ENCODE results near the gene PPP5C.

PPP5C gene

DNA sequence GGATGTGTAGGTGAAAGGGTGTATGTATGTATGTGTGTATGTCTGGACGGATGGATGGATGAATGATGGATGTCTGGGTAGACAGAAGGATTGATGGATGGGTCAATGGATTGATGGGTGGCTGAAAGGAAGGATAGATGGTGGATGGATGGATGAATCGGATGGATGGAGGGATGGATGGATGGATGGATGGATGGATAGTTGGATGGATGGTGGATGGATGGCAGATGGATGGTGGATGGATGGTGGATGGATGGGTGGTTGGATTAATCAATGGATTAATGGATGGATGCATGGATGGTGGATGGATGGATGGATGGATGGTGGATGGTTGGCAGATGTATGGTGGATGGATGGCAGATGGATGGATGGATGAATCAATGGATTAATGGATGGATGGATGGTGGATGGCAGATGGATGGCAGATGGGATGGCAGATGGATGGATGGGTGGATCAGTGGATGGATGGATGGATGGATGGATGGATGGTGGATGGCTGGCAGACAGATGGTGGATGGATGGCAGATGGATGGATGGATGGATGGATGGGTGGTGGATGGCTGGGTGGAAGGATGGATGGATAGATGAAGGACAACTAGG is 16.5 kb upstream of the PPP5C start:
- DNase-seq (ENCODE audit: insufficient read length, low spot score) = no peak
- FAIRE-seq = no peak

DNA sequence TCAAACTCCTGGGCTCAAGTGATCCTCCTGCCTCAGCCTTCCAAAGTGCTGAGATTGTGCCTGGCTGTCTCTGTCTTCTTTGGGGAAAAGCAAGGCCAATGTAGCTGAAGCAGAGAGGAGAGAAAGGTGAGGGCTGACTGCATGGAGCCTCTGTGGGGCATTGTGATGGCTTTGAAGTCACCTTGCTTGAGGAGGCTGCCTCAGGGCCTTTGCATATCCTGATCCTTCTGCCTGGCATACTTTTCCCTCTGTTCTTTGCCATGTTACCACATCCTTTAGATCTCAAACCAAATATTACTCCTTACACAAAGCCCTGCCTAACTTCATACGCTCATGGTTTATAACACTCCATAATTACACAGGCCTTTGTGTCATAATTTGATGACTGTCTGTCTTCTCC is 9.4 kb upstream of the PPP5C start:
- no peak for FAIRE-seq
- DNase-seq (ENCODE audit: insufficient read length, low spot score) = no peak

DNA sequence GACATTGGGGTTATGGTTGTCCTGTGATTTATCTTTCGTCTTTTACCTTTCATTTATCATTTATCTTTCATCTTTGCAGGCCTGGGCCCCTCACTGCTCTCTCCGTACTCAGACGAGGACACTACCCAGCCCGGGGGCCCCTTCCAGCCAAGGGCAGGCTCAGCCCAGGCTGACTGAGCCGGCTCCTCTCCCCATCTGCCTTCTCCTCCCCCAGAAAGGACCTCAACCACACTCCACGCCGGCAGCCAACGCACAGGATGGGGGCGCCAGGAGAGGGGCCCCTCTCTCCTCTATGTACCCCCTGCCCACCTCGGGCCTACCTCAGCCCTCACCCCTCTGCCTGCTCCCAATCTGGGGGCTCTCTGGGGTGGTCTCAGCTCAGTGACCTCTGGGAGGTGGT is 7.4 kb upstream of the PPP5C start:
- no peak for FAIRE-seq
- DNase-seq (ENCODE audit: insufficient read length, low spot score) = no peak

DNA sequence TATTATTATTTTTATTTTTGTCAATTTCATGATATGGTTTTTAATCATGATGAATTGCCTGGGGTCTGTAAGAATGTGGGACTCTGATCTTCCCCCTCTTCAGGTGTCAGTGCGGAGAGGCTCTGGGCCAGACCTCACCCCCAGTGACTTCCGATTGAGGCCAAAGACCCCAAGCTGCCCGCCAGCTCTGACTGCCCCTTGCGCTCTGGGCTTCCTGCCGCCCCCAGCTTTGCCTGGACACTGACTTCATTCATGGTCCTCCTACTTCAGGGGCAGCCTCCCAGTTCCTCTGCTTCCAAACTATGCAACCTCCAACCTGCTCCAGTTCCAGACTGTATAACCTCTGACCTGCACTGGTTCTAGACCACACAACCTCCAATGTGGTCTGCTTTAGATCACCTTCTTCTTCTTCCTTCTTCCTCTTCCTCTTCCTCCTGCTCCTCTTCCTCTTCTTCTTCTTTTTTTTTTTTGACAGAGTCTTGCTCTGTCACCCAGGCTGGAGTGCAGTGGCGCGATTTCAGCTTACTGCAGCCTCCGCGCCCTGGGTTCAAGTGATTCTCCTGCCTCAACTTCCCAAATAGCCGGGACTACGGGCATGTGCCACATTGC is 6.7 kb upstream of the PPP5C start:
- no peak for FAIRE-seq
- no peak for DNase-seq (ENCODE audit: insufficient read length, low spot score)

DNA sequence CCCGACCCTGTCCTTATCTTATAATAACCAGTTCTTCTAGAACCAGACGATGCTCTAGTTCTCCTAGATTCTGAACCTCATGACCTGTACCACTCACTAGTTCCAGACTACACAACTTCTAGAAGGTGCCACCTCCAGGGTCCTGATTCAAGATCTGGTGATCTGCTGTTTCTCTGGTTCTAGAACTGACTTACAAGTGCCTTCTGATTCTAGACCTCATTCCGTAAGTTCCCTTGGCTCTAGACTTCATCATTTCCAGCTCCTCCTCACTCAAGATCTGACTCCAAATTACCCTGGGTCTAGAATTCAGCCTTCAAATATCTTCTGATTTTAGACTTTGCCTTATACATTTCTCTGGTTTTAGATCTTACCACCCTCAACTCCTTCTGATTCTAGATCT is 5.0 kb upstream of the PPP5C start:
- FAIRE-seq = no peak

DNA sequence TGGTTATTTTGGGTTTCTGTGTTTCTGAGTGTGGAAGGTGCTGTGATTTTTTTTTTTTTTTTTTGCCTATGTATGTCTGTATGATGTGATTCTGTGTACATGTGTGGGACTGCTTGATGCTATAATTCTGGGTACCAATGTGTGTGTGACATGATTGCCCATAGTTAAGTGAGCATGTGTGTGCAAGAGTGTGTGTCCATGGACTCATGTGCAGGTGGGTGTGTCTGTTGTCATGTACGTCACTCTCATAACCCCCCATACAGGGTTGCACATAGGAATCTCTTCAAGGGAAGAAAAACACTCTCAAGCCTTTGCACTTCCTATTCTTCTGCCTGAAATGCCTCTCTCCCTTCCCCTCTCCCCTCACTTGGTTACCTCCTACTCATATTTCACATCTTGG is 2.5 kb upstream of the PPP5C start:
- FAIRE-seq = no peak
- DNase-seq (ENCODE audit: insufficient read length, low spot score) = no peak

More for the DNA sequence above, 5.0 kb upstream of the PPP5C start:
- DNase-seq (ENCODE audit: insufficient read length, low spot score) = no peak

DNA sequence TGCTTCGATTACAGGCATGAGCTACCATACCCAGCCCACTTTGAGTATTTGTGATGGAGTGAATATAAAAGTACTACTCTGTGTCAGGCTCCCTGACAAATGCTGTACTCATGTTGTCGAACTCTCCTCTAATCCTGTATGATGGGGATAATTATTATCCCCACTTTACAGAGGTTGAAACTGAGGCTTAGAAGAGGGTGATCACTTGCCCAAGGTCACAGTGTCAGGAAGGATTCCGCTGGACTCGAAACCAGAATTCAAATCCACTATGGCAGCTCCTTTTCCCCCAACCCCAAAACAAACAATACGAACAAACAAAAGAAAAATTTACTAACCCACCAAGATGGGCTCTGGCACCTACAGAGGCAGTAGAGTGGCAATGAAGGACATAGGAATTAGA is 1.7 kb upstream of the PPP5C start:
- FAIRE-seq (no peak), DNase-seq (ENCODE audit: insufficient read length, low spot score) (no peak)

DNA sequence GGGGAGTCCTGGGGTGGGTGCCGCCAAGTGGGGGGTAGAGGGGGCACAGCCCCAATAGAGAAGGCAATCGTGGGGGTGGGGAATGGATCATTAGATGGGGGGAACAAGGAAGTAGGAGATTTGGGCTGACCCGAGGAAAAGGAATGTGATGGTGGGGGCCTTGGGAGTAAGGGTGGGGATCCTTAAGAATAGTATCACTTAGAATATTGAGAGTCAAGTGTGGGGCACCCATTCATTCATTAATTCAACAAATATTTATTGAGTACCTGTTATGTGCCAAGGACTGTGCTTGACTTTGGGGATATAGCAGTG is 641 bp downstream of the PPP5C start:
- DNase-seq (ENCODE audit: insufficient read length, low spot score) = no peak
- no peak for FAIRE-seq

DNA sequence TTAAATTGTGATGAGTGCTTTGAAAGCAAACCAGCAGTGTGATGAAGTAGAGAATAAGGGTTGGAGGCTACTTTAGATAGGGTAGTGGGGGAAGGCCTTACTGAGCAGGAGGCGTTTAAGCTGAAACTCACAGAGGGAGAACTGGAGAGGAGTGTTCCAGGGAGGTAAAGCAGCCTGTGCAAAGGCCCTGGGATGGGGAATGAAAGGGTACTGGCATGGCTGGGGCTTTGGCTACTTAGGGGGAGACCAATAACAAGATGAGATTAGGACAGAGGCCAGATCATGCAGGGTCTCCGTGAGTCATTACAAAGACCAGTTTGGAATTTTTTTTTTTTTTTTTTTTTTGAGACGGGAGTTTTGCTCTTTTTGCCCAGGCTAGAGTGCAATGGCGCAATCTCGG is 1.1 kb downstream of the PPP5C start:
- DNase-seq (ENCODE audit: insufficient read length, low spot score) = no peak
- no peak for FAIRE-seq

DNA sequence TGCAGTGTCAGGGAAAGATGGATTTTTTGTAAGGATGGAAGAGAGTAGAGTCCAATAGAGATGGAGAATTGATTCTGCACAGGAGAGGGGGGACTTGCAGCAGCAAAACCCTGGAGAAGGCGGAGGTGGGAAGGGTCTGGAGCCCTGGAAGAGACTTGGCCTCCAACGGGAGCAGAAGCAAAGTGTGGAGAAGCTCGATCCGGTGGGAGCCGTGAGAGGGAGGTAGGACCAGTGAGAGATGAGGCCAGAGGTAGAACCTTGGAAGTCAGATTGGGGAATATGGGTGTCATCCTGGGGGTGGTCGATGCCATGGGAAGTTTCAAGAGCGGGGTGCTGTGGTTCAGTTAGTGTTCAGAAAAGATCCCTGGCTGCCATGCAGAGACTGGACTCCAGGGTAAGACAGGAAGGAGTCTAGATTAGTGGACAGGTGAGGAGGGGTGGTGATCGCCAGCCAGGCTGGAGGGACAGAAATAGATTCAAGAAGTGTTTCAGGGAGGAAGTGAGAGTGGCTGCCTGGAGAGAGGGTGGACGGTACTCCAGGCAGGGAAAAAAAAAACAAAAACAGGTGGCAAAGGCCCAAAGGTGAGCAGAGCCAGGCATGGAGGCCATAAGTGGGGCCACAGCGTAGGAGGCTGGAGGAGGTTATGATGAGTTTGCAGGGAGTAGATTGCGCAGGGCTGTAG is 2.6 kb downstream of the PPP5C start:
- FAIRE-seq = peak; percentile 67
- DNase-seq (ENCODE audit: insufficient read length, low spot score) = no peak

DNA sequence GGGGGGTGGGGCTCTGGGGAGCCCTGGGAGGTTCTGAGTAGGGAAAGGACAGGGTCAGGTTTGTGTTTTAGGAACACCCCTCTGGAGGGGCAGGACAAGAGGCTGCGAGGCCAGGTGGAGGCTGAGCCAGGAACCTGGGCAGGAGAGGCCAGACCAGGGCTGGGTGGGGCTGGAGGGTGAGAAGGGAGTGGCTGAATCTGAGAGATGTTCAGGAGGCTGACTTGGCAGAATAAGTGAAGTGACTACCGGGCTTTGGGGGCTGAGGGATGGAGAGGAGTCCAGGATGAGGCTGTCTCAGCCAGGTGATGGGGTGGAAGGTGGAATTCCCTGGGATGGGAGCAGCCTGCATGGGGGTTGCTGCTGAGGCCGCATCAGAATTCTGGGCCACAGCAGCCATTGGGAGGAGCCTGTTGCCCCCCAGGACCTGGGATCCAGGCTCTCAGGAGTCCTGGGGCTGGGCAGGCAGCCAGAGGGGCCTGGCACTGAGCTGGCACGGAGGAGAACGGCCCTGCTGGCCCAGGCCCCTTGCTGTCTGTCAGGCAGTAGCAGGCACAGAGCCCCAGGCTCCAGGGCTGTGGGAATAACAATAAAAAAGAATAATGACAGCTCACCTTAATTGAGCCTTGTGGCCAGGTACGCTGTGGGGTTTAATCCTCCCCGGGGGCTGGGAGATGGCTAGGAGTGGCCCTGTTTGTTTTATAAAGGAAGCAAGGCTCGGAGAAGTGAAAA is 3.3 kb downstream of the PPP5C start:
- DNase-seq (ENCODE audit: insufficient read length, low spot score) = no peak
- FAIRE-seq = peak; percentile 8

DNA sequence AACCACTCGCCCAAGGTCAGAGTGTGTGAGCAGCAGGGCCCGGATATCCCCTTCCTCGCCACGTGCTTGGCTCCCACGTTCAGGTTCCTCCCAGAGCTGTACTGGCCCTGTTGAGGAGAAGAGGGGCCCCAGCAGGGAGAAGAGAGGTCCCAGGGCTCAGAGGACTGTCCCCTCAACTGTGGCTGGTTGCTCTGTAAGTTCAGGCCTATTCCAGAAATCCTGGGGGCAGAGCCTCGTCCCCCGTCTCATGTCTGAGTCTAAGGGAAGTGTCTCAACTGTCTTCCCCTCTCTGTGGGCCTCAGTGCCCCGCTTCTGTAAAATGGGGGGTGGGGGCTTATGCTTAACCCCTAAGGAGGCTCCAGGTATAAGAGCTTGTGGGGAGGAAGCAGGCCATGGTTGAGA is 3.9 kb downstream of the PPP5C start:
- DNase-seq (ENCODE audit: insufficient read length, low spot score) (no peak), FAIRE-seq (no peak)

DNA sequence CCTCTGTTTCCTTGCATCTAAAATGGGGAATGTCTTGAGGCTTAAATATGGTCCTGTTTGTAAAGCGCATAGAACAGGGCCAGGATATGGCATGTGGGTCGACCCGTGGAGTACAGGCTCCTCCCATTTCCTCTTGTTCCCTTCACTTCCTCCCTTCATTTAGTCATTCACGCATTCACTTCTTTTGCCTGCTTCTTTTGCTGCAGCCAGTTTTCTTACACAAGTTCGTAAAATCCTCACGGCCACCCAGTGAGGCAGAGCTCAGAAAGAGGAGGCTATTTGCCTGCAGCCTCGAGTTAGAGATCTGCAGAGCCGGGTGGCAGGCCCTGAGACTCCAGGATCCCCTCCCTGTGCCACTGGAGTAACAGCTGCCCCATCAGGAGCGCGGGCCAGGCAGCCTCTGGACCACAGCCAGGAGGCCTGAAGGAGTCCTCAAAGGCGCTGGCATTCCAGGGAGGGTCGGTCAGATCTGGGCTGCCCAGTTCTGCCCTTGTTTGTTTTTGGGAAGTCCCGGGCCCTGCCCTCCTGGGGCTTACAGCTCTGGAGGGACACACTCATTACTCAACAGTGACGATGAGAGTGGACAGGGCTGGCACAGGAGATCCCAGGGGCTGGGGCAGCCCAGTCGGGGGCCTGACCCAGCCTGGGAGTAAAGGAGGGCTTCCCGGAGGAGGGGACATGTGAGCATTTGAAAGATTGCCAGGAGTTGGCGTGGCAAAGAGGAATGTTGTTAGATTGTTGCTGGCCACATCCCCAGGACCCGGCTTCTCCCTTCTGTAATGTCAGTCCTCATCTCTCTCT is 4.6 kb downstream of the PPP5C start:
- FAIRE-seq (peak; percentile 89), DNase-seq (ENCODE audit: insufficient read length, low spot score) (no peak)

DNA sequence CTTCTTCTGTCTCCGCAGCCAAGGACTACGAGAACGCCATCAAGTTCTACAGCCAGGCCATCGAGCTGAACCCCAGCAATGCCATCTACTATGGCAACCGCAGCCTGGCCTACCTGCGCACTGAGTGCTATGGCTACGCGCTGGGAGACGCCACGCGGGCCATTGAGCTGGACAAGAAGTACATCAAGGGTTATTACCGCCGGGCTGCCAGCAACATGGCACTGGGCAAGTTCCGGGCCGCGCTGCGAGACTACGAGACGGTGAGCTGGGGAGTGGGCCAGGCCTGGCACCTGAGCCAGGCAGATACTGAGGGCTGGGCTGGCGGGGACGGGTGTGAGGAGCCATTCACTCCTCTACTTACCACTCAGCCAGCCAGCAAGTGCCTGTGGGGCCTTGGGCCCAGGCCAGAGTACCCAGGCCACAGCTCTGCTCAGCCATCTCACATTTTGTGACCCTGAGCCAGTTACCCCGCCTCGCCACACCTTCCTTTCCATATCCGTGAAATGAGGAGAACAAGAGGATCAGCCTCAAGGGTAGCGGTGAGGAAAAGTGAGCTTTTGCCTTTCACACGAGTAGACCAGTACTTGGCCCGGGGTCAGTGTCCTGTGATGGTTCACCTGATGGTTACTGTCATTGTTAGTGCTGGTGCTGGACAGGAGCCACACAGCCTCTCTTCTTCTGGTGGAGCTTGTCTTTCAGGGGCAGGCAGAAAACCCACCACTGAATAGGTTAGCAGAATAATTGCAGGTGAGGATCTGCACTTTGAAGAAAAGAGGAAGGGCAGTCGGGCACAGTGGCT is 7.0 kb downstream of the PPP5C start:
- FAIRE-seq (no peak), DNase-seq (ENCODE audit: insufficient read length, low spot score) (no peak)

DNA sequence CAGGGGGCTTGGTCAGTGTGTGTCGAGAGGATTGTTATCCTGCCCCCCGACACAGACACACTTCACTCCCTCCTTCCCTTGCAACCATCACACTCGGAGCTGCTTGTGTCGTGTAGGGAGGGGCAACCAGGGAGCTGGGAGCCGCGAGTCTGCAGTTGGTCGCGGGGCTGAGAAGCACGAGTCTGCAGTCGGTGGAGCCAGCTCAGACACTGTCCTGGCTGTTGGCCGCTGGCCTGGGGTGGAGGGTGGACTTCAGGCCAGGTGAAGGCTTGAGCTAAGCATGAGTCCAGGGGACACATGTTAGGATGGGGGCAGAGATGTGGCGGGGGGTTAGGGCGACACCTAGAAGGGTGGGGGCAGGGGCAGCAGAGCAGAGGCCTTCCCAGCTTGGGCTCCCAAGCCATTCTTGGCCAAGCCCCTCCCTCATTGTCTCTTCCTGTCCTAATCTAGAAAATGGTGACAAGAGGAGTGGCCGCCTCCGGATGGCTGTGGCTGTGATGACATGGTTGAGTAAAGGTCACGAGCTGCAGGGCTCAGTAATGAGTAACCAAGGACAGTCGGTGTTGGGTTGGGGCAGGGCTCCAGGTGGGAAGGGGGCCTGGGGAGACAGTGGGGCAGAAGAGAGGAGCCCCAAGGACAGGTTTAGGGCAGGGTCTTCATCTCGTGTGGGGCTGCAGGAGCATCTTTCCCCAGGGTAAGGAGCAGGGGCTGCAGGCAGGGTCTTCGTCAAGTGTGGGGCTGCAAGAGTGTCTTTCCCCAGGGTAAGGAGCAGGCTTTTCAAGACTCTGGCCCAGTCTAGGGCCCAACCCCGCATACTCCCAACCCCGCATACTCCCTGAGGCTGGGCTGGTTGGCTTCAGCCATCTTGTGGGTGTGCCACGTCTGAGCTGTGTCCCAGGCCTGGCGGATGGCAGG is 8.6 kb downstream of the PPP5C start:
- DNase-seq (ENCODE audit: insufficient read length, low spot score) = no peak
- FAIRE-seq = no peak

DNA sequence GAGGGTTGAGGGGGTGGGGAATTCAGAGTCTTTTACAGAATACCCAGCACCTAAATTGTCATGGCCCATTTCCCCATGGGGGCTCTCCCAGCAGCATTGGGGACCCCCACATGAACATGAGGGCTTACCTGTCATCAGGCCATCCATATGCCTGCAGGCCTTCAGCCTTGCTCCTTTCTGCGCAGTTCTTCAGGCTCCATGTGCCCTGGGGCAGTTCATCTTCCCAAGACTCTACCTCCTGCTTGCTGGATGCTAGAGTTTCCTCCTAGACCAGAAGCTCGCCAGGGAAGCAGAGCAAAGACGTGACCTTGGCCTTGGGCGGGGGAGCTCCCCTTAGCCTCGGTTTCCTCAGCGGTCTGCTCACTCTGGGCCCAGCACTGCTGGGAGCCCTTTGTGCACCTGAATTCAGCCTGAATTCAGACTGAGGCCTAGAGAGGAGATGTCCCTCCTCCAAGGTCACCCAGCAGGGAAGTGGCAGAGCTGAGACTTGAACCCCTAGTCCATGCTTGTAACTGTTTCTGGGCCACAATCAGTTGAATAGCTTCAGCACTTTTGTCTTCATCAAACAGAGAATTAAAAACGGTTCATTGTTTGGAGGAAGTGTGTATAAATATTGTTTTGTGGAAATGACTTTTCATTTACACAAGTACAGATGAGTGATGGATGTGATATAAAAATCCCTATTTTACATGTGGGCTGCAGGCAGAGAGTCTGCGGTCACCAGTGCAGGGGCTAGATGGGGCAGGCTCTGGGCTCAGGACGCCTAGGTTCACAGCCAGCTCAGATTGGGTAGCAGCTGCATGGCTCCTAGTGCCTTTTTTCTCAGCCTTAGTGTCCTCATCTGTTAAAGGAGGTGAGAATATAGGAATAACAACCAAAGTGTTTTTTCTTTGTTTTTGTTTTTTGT is 9.5 kb downstream of the PPP5C start:
- FAIRE-seq (no peak), DNase-seq (ENCODE audit: insufficient read length, low spot score) (no peak)

DNA sequence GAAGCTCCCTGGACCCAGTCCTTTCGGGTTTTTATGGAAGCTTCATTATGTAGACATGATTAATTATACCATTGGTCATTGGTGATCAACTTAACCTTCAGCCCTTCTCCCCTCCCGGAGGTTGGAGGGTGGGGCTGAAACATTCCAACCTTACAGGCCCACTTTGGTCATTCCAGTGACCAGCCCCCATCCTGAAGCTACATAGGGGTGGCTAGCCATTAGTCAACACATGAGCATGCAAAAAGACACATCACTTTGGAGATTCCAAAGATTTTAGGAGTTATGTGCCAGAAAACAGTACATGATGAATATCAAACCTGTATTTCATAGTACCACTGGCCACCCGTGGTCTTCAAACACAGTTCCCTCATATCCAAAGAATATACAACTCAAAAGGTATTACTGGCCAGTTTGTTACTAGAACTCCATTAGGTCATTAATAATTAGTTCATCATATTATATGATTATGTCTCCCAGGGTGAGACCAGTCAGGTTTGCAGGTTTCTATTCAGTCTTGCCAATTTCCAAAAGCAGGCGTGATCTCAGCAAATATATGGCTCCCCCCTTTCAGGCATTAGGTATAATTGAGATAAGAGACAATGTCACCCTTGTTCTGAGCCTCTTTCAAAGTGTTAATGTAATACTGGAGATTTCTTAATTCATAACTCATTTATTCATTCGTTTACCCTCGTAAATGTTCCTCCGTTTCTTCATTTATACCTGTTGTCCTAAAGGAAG is 11.1 kb downstream of the PPP5C start:
- no peak for DNase-seq (ENCODE audit: insufficient read length, low spot score)
- no peak for FAIRE-seq

DNA sequence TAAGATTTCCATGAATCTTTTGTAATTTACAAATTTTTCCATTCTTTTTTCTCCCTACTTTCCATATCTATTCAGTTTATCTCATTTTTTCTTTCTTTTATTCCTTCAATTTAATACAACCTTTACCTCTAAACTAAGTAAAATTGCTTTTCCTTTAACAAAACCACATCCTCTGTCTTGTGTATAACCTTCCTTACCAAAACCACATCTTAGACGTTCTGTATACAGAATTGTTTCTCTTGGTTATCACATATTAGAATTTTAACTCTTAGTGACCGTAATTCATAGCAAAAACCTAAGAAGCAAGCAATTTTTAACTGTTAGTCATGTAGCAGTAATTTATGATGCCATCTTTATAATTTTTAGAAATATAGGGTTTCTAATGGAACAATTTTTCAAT is 15.0 kb downstream of the PPP5C start:
- DNase-seq (ENCODE audit: insufficient read length, low spot score) (no peak), FAIRE-seq (no peak)
